OCI-LY3 (cell line): ENCODE measurements around the gene GREM2.
A peak's percentile ranks its signal among the peaks of the same experiment; 100 is the strongest.

Source experiments
- H2AFZ ChIP-seq: fragments of 200-600, 300-600 bp; shearing (Covaris generic); 2 replicates; pipeline ENCODE4 v1.6.0; 2014; ENCODE audit warnings: antibody characterized with exemption, low read depth, low read length
- H3K27ac ChIP-seq: fragments of 200-600, 300-600 bp; sonication (generic); 2 replicates; pipeline ENCODE4 v1.5.1; 2014; ENCODE audit warnings: mild to moderate bottlenecking, low read length, moderate library complexity, mixed read lengths
- H3K27me3 ChIP-seq: fragments of 200-600, 300-600 bp; sonication (generic); 2 replicates; pipeline ENCODE4 v1.6.1; 2014; ENCODE audit warnings: low read depth, low read length, mixed read lengths
- H3K36me3 ChIP-seq: fragments of 200-600, 300-600 bp; sonication (generic); replicated peaks from 2 replicates; pipeline ENCODE3; 2014; ENCODE audit warnings: low read depth, low read length, mixed read lengths
- H3K4me1 ChIP-seq: fragments of 300-600, 200-600 bp; sonication (generic); 2 replicates; pipeline ENCODE4 v1.6.1; 2014; ENCODE audit warnings: low read length, mixed read lengths
- H3K4me2 ChIP-seq: fragments of 200-600, 300-600 bp; sonication (generic); 2 replicates; pipeline ENCODE4 v1.6.1; 2014; ENCODE audit warnings: low read length, mixed read lengths
- H3K4me3 ChIP-seq: fragments of 300-600, 200-600 bp; sonication (generic); 2 replicates; pipeline ENCODE4 v1.5.1; 2014; ENCODE audit warnings: antibody characterized with exemption, mild to moderate bottlenecking, low read length, moderate library complexity
- H3K79me2 ChIP-seq: fragments of 300-600, 200-600 bp; shearing (Covaris generic); 2 replicates; pipeline ENCODE4 v1.6.1; 2014; ENCODE audit warnings: mild to moderate bottlenecking, low read length, mixed read lengths
- H3K9ac ChIP-seq: fragments of 300-600, 200-600 bp; shearing (Covaris generic); 2 replicates; pipeline ENCODE4 v1.6.0; 2014; ENCODE audit warnings: mild to moderate bottlenecking, low read length, moderate library complexity
- H3K9me3 ChIP-seq: fragments of 200-600, 300-600 bp; shearing (Covaris generic); 2 replicates; pipeline ENCODE4 v1.6.1; 2014; ENCODE audit warnings: low read length, mixed read lengths; ENCODE audit not compliant: insufficient read depth
- H4K20me1 ChIP-seq: fragments of 200-600, 300-600 bp; sonication (generic); 2 replicates; pipeline ENCODE4 v1.6.1; 2016; ENCODE audit warnings: low read length, mixed read lengths; ENCODE audit not compliant: insufficient read depth
- EZH2phosphoT487 ChIP-seq: fragments of 200-600 bp; shearing (Covaris generic); IDR thresholded peaks from 2 replicates; pipeline ENCODE4 v1.6.1; 2018; ENCODE audit warnings: antibody characterized with exemption, mixed run types, low read depth
- TF ChIP-seq, protein P1 (sequence below): fragments of 200-600, 300-600 bp; sonication (generic); IDR thresholded peaks from 2 replicates; pipeline ENCODE4 v1.5.1; 2014; ENCODE audit warnings: antibody characterized with exemption, low read length, low read depth

The GREM2 gene

DNA sequence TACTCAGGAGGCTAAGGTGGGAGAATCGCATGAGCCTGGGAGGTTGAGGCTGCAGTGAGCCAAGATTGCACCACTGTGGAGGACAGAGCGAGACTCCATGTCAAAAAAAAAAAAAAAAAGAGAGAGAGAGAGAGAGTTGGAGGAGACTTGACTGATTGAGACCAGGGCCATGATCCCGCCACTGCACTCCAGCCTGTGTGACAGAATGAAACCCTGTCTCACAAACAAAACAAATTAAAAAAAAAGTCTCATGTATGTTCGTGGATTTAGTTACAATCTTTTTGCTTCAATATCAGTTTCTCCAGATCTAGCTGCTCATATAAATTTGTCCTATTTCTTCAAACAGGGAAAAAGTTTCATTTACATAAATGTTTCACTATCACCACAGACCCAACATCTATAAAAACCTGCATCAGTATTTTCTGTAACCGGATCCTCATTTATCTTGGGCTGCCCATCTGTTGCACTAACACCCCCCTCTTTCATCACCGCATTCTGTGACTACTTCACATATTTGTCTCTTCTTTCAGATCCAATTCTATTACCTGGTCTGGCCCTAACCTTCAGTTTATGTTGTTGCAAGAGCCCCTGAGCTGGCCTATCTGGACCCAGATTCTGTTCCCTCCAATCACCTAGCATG is 127.0 kb downstream of the GREM2 start:
- Histone ChIP-seq H3K9me3 (no peaks in the 10 kb centered on the region), H3K4me2 (no peak overlapping the region), H3K9ac (no peak overlapping the region), H2AFZ (no peak overlapping the region), H3K36me3 (no peaks in the 10 kb centered on the region), H4K20me1 (no peaks in the 10 kb centered on the region), H3K27me3 (peaks cover 39% of the 10 kb centered on the region), H3K4me3 (no peak overlapping the region), H3K27ac (no peak overlapping the region), H3K4me1 (no peaks in the 10 kb centered on the region), H3K79me2 (no peaks in the 10 kb centered on the region)
- no peak for TF ChIP-seq EZH2phosphoT487
- TF ChIP-seq, protein P1, sequence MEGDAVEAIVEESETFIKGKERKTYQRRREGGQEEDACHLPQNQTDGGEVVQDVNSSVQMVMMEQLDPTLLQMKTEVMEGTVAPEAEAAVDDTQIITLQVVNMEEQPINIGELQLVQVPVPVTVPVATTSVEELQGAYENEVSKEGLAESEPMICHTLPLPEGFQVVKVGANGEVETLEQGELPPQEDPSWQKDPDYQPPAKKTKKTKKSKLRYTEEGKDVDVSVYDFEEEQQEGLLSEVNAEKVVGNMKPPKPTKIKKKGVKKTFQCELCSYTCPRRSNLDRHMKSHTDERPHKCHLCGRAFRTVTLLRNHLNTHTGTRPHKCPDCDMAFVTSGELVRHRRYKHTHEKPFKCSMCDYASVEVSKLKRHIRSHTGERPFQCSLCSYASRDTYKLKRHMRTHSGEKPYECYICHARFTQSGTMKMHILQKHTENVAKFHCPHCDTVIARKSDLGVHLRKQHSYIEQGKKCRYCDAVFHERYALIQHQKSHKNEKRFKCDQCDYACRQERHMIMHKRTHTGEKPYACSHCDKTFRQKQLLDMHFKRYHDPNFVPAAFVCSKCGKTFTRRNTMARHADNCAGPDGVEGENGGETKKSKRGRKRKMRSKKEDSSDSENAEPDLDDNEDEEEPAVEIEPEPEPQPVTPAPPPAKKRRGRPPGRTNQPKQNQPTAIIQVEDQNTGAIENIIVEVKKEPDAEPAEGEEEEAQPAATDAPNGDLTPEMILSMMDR, result no peak

DNA sequence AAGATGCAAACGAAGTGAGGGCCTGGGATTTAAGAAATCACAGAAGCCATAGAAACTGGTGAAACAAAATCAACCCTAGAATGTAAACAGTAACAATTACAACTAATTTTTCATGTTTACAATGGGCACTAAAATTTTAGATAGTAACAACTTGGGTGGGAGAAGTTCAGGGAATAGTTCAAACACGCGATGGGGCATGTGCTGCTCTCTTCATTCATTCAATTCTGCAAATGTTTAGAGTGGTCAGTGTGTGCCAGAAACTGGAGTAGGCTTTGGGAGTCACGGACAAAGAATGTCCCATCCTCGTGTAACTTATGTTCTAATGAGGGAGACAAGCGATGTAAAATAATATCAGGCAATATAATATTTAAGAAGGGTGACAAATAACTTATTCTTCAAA is 133.4 kb downstream of the GREM2 start:
- TF ChIP-seq EZH2phosphoT487, result no peak
- TF ChIP-seq, protein P1, result no peak
- no peak overlapping the region for H3K4me3 ChIP-seq
- H3K9ac ChIP-seq, result no peak overlapping the region

DNA sequence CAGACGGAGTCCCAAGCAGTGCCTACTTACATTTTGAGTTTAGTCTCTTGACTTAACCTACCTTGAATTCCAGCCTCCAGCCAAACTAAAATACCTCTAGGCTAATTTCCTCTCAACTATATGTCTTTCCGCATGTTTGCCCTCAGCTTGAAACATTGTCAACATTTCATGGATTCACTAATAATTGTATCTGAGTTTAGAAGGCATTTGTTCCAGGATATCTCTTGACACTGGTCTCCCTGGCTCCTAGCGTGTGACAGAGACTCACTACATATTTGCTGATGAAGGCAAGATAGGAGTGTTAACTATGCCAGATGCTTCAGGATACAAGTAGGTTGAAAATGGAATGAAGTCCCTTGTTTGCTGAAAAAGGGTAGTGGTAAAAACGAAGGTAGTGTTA is 136.1 kb downstream of the GREM2 start:
- Histone ChIP-seq H3K27ac (no peak overlapping the region), H4K20me1 (no peaks in the 10 kb centered on the region), H3K27me3 (no peaks in the 10 kb centered on the region), H3K79me2 (no peaks in the 10 kb centered on the region), H3K4me3 (no peak overlapping the region), H2AFZ (no peak overlapping the region), H3K9ac (no peak overlapping the region), H3K4me1 (peaks cover 20% of the 10 kb centered on the region), H3K4me2 (no peak overlapping the region), H3K36me3 (no peaks in the 10 kb centered on the region), H3K9me3 (no peaks in the 10 kb centered on the region)
- TF ChIP-seq, protein P1, result no peak
- TF ChIP-seq EZH2phosphoT487, result no peak

More for the DNA sequence above, 133.4 kb downstream of the GREM2 start:
- H4K20me1 ChIP-seq, result no peaks in the 10 kb centered on the region
- no peaks in the 10 kb centered on the region for H3K79me2 ChIP-seq
- H3K27ac ChIP-seq, result no peak overlapping the region
- H2AFZ ChIP-seq, result no peak overlapping the region
- H3K36me3 ChIP-seq, result no peaks in the 10 kb centered on the region
- H3K9me3 ChIP-seq, result no peaks in the 10 kb centered on the region
- H3K4me1 ChIP-seq, result peaks cover 13% of the 10 kb centered on the region
- H3K4me2 ChIP-seq, result no peak overlapping the region
- no peaks in the 10 kb centered on the region for H3K27me3 ChIP-seq

DNA sequence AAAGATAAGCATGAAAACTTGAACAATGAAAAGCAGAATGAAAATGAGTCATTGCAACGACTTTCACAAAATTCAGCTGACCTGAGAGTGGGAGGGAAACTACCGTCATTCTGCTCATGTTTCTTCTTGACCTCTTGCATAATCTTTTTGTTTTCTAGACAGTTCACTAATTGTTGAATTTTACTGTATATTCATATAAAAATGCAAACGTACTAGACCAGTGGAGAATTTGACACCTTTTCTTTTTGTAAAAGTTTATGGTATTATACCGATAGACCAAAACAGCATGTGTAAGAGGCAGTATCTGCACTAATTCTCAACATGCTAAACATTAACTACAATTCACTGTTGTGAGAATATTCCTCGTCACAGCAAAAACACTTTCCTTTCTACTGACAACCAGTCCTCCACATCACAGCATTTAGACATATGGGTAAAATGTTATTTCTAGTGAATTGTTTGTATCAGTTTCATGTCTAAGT is 137.8 kb downstream of the GREM2 start:
- H3K4me2 ChIP-seq, result peak overlapping the region; percentile 24

More for the DNA sequence above, 137.8 kb downstream of the GREM2 start:
- Histone ChIP-seq H3K27me3 (no peaks in the 10 kb centered on the region), H2AFZ (no peak overlapping the region), H3K79me2 (no peaks in the 10 kb centered on the region), H3K4me1 (peaks cover 24% of the 10 kb centered on the region), H3K4me3 (no peak overlapping the region), H3K9me3 (no peaks in the 10 kb centered on the region), H4K20me1 (no peaks in the 10 kb centered on the region), H3K9ac (no peak overlapping the region), H3K36me3 (no peaks in the 10 kb centered on the region), H3K27ac (no peak overlapping the region)
- TF ChIP-seq, protein P1, result no peak
- TF ChIP-seq EZH2phosphoT487, result no peak
